Measurements from ENCODE around the gene ARIH2. TPM values are rescaled to one million over a fixed set of nuclear protein-coding genes. Genes with fewer than 3 reads are reported as not detected.

The ARIH2 gene
- total and polyA plus RNA-seq, 2 of the 8 experiments (the other 6 are each of a cell fraction or from before 2014, with no cell fraction given), result 72.9 to 136 TPM

- Histone ChIP-seq H3K9ac (replicated peaks in 1 of 4; ENCODE audit: extremely low read depth in 1 of 4, low read depth in 3 of 4, low read length in 3 of 4) (peak overlapping the region; percentile 91 to 99 (median 98)), H4K5ac (ENCODE audit: insufficient read length, low read depth, low read length) (peak overlapping the region; percentile 97), H3K4me2 (ENCODE audit: insufficient read depth in 1 of 2, low read depth in 2 of 2, low read length in 2 of 2) (peak overlapping the region; percentile 95 to 98), H2BK12ac (ENCODE audit: low read depth, low read length) (peak overlapping the region; percentile 84; the same call in 1 of the 2 replicates), H3K23ac (ENCODE audit: insufficient read length) (no peak overlapping the region), H3K4me3 (ENCODE audit: extremely low read depth in 1 of 4, insufficient read depth in 2 of 4, low read depth in 3 of 4, low read length in 4 of 4) (peak overlapping the region; percentile 66 to 94 (median 92)), H3K36me3 (ENCODE audit: control insufficient read depth in 2 of 4, insufficient read depth in 4 of 4, low read length in 3 of 4) (peaks cover 4 to 22% (median 12%) of the 10 kb centered on the region in 4 experiments), H2BK20ac (ENCODE audit: low read length) (no peak overlapping the region), H2BK120ac (replicated peaks; ENCODE audit: low read depth, low read length) (no peak overlapping the region), H3K4ac (replicated peaks; ENCODE audit: insufficient read length, low read depth, low read length) (peak overlapping the region; percentile 100), H3K79me2 (ENCODE audit: control insufficient read depth in 1 of 2, insufficient read depth in 2 of 2, low read length in 2 of 2) (peaks cover 11 to 48% of the 10 kb centered on the region in 2 experiments), H3K18ac (ENCODE audit: extremely low read depth, low read length) (peak overlapping the region; percentile 98), H3K23me2 (ENCODE audit: low read depth, low read length) (peaks cover 14% of the 10 kb centered on the region), H3K27ac (ENCODE audit: low read depth, low read length) (peak overlapping the region; percentile 99), H2AK5ac (ENCODE audit: low read depth, low read length) (0 out of 2 replicates have a peak overlapping the region, but pooled peaks have one; percentile 77), H4K20me1 (replicated peaks in 1 of 2; ENCODE audit: control insufficient read depth in 1 of 2, insufficient read depth in 2 of 2, low read length in 2 of 2) (peaks cover 19 to 27% of the 10 kb centered on the region in 2 experiments), H3K9me3 (ENCODE audit: insufficient read depth in 2 of 2, low read depth in 1 of 2, low read length in 1 of 2) (no peaks in the 10 kb centered on the region), H3K14ac (ENCODE audit: insufficient read length) (no peak overlapping the region), H4K8ac (ENCODE audit: extremely low read depth, insufficient read depth, low read length) (peak overlapping the region; percentile 100), H3K79me1 (ENCODE audit: low read depth, low read length) (peaks cover 14% of the 10 kb centered on the region), H2BK15ac (ENCODE audit: low read length) (no peak overlapping the region), H3K4me1 (replicated peaks in 1 of 4; ENCODE audit: control insufficient read depth in 3 of 4, insufficient read depth in 4 of 4, low read length in 3 of 4) (peaks cover 0 to 12% (median 6%) of the 10 kb centered on the region in 4 experiments; a peak in 5 of 7 replicates), H2BK5ac (ENCODE audit: low read depth, low read length) (peak overlapping the region; percentile 99), H3K56ac (replicated peaks; ENCODE audit: insufficient read length, low read depth, low read length) (peak overlapping the region; percentile 95), H3K27me3 (replicated peaks in 1 of 4; ENCODE audit: control insufficient read depth in 3 of 4, extremely low read depth in 1 of 4, insufficient read depth in 3 of 4, low read length in 3 of 4) (no peaks in the 10 kb centered on the region), H4K91ac (replicated peaks; ENCODE audit: insufficient read length, low read length) (peak overlapping the region; percentile 99), H2AFZ (ENCODE audit: low read length) (no peak overlapping the region)
- ChIA-PET POLR2A (ENCODE audit: partially characterized antibody) (interaction anchor here (0.5 to 38.8 kb wide), 29 partner anchors 5 to 937 kb away, joined by 3 to 1518 read pairs (median 4); partner anchors contain the start of genes ARIH2, CELSR3, DAG1 and DALRD3), CTCF (ENCODE audit: partially characterized antibody) (interaction anchor here (0.5 to 24.3 kb wide), 6 partner anchors 7 to 565 kb away, joined by 3 to 467 read pairs (median 21); partner anchors contain the start of genes NDUFAF3 and P4HTM)
- 36% methylated on average over 18 of the region's 41 CpGs; no CpG with 5 or more reads in 1 of the 2 experiments for WGBS, 2 experiments (ENCODE audit: extremely low coverage in 1 of 2, insufficient coverage in 1 of 2, insufficient read length in 1 of 2, insufficient replicate concordance in 2 of 2, low coverage in 1 of 2, low lambda C conversion rate in 2 of 2, missing lambda C conversion rate in 1 of 2)
- no peak for FAIRE-seq
- DNase-seq (ENCODE audit: low read depth in 1 of 2, low spot score in 2 of 2), result peak; percentile 70 to 96
- TF ChIP-seq RXRA (IDR thresholded peaks at IDR 0.05; ENCODE audit: insufficient read depth, low read depth, low read length) (no peak), BRCA1 (IDR thresholded peaks at IDR 0.05; ENCODE audit: low read depth, low read length) (no peak), FOSL1 (IDR thresholded peaks at IDR 0.05; ENCODE audit: insufficient read depth, low read depth, low read length) (no peak), PHF8 (conservative IDR thresholded peaks at IDR 0.05; ENCODE audit: low read depth, low read length) (no peak), JUND (IDR thresholded peaks at IDR 0.05; ENCODE audit: low read length) (no peak), SIN3A (conservative IDR thresholded peaks at IDR 0.05 in 1 of 2, IDR thresholded peaks at IDR 0.05 in 1 of 2; ENCODE audit: low read depth in 1 of 2, low read length in 2 of 2) (no peak), CHD2 (IDR thresholded peaks at IDR 0.05; ENCODE audit: low read length) (no peak), NRF1 (IDR thresholded peaks at IDR 0.05; ENCODE audit: low read depth, low read length) (no peak), CHD1 (IDR thresholded peaks at IDR 0.05; ENCODE audit: low read depth, low read length) (no peak), EP300 (IDR thresholded peaks at IDR 0.05; ENCODE audit: borderline replicate concordance in 1 of 2, low read depth in 2 of 2, low read length in 2 of 2) (no peak), CBX5 (IDR thresholded peaks at IDR 0.05; ENCODE audit: low read depth, low read length) (no peak)
These were observed 89.3 kb downstream of the ARIH2 start for GRCh38 chr3:49007771-49008528.

Measured in H1 (cell line).